HFFc6 (cell line): ENCODE data around the gene CEACAM8. TPM values are rescaled to one million over a fixed set of nuclear protein-coding genes. Genes with fewer than 3 reads are reported as not detected.

Source experiments
- DNase-seq: peaks from one replicate; pipeline ENCODE4 v3.0.0-alpha.2; 2018
- H3K27ac Mint-ChIP-seq: 2 replicates; pipeline ENCODE4 v1.8.0; 2020; ENCODE audit warnings: mild to moderate bottlenecking, mixed read lengths
- H3K27me3 Mint-ChIP-seq: 2 replicates; pipeline ENCODE4 v1.8.0; 2021; ENCODE audit warnings: mild to moderate bottlenecking, moderate library complexity, mixed read lengths; ENCODE audit not compliant: insufficient read depth
- H3K36me3 Mint-ChIP-seq: 2 replicates; pipeline ENCODE4 v1.8.0; 2021; ENCODE audit warnings: low read depth, mixed read lengths
- H3K4me1 Mint-ChIP-seq: 2 replicates; pipeline ENCODE4 v1.8.0; 2020; ENCODE audit warnings: low read depth, mixed read lengths
- H3K4me3 Mint-ChIP-seq: 2 replicates; pipeline ENCODE4 v1.8.0; 2020; ENCODE audit warnings: mild to moderate bottlenecking, moderate library complexity, mixed read lengths
- H3K9me3 Mint-ChIP-seq: 2 replicates; pipeline ENCODE4 v1.8.0; 2020; ENCODE audit warnings: mild to moderate bottlenecking, mixed read lengths
- total RNA-seq, 6 experiments: library from RNA; stranded (reverse); fragmentation: NEBNext Ultra II Directional; extraction: Animal tissue kit (Norgen Biotek cat#: 25700); gene quantifications; 2 replicates in 1 of 6; 3 replicates in 5 of 6; pipeline ENCODE4 v1.2.3, GENCODE V29; 2021
- TF ChIP-seq, protein P1 (sequence below): fragments of 200-600 bp; sonication (generic); IDR thresholded peaks from 2 replicates; pipeline ENCODE4 v1.5.0; 2021; ENCODE audit warnings: antibody characterized with exemption, mild to moderate bottlenecking

Gene CEACAM8
- total RNA-seq, 6 experiments from 2014 or later, result not detected

DNA sequence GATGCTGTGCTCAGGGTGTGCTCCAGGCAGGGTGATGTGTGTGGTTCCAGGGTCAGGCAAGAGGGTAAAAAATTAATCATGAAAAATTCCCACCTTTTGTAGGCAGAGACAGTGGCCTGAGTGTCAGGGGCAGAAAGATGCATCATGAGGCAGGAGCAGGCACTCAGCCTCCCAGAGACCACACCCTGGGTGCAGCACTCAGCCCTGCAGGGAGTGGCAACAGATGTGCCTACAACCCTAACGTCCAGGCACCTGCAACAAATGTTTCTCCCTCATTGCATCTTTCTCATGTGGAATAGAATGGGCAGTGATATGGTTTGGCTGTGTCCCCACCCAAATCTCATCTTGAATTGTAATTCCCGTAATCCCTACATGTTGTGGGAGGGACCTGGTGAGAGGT is 46.8 kb downstream of the CEACAM8 start:
- no peak for DNase-seq
- peaks cover 10% of the 10 kb centered on the region; the same call in 1 of the 2 replicates for H3K36me3 Mint-ChIP-seq
- H3K27me3 Mint-ChIP-seq, result peaks cover 38% of the 10 kb centered on the region
- H3K4me1 Mint-ChIP-seq, result no peaks in the 10 kb centered on the region
- H3K9me3 Mint-ChIP-seq, result peaks cover 24% of the 10 kb centered on the region
- no peak overlapping the region for H3K4me3 Mint-ChIP-seq
- TF ChIP-seq, protein P1, sequence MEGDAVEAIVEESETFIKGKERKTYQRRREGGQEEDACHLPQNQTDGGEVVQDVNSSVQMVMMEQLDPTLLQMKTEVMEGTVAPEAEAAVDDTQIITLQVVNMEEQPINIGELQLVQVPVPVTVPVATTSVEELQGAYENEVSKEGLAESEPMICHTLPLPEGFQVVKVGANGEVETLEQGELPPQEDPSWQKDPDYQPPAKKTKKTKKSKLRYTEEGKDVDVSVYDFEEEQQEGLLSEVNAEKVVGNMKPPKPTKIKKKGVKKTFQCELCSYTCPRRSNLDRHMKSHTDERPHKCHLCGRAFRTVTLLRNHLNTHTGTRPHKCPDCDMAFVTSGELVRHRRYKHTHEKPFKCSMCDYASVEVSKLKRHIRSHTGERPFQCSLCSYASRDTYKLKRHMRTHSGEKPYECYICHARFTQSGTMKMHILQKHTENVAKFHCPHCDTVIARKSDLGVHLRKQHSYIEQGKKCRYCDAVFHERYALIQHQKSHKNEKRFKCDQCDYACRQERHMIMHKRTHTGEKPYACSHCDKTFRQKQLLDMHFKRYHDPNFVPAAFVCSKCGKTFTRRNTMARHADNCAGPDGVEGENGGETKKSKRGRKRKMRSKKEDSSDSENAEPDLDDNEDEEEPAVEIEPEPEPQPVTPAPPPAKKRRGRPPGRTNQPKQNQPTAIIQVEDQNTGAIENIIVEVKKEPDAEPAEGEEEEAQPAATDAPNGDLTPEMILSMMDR, result no peak
- H3K27ac Mint-ChIP-seq, result no peak overlapping the region

DNA sequence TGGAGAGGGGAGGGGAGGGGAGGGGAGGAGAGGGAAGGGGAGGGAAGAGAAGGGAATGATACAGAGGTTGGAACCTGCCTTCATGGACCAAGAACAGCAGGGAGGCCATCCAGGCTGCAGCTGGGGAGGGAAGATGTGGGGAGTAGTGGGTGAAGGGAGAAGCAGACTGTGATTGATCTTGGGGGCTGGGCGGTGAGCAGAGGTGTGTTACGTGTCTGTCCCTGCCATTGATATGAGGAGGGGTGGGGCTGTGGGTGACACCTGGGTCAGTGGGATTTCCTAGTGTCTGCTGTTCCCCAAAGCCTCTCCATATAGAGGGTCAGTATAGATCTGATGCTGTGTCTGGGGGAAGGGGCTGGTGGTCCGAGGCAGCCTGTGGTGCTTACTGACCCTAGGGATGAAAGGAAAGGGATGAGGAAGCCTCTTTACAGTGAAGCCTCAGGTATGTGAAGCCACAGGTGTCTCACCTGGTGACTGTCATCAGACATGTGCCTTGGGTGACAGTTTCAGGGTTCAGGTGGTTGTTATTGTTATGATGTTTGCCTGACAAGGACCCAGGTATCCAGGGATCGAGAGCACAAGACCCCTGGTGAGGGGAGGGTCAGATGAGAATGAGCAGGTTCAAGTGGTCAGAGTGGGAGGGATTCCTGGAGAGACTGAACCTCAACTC is 47.8 kb downstream of the CEACAM8 start:
- no peaks in the 10 kb centered on the region for H3K4me1 Mint-ChIP-seq
- peaks cover 24% of the 10 kb centered on the region for H3K9me3 Mint-ChIP-seq

DNA sequence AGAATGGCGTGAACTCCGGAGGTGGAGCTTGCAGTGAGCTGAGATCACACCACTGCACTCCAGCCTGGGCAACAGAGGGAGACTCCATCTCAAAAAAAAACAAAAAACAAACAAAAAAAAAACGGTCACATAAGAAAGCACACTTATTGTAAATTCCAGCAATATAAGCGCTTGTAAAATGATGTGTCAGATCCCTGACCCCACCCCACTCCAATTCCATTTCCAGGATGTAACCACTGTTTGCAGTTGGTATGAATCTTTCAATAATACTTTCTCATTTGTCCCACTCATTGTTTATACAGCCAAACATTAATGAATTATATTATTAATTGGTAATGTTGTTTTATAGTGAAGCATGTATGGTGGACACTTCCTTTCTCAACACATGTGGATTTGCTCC is 50.6 kb downstream of the CEACAM8 start:
- DNase-seq, result no peak
- H3K27ac Mint-ChIP-seq, result no peak overlapping the region
- H3K9me3 Mint-ChIP-seq, result peaks cover 7% of the 10 kb centered on the region
- H3K36me3 Mint-ChIP-seq, result peaks cover 6% of the 10 kb centered on the region; the same call in 1 of the 2 replicates
- H3K4me3 Mint-ChIP-seq, result no peak overlapping the region
- H3K4me1 Mint-ChIP-seq, result no peaks in the 10 kb centered on the region
- peaks cover 30% of the 10 kb centered on the region for H3K27me3 Mint-ChIP-seq
- TF ChIP-seq, protein P1, result no peak

More for the DNA sequence above, 47.8 kb downstream of the CEACAM8 start:
- TF ChIP-seq, protein P1, result no peak
- peaks cover 10% of the 10 kb centered on the region; the same call in 1 of the 2 replicates for H3K36me3 Mint-ChIP-seq
- H3K27ac Mint-ChIP-seq, result no peak overlapping the region
- no peak for DNase-seq
- no peak overlapping the region for H3K4me3 Mint-ChIP-seq
- peaks cover 43% of the 10 kb centered on the region for H3K27me3 Mint-ChIP-seq

DNA sequence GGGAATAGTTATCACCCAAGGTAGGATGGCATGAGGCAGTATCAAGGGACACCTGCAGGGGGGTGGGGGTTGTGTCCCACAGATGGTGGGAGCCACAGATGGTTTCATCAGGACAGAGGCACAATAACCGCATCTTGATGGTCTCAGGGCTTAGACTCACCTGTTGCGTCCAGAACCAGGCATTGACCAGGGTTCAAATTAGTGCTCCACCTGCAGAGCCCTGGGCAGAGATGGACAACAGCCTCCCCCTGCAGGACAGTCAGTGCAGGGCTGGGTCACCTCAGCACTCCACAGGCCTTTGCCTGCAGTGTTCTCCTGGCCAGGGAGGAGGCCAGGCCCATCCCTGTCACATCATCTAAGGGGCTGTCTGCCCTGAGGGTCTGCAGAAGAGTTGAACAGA is 51.9 kb downstream of the CEACAM8 start:
- no peak for DNase-seq
- Mint-ChIP-seq H3K4me3 (no peak overlapping the region), H3K9me3 (no peaks in the 10 kb centered on the region), H3K36me3 (no peaks in the 10 kb centered on the region), H3K27me3 (peaks cover 27% of the 10 kb centered on the region), H3K4me1 (no peaks in the 10 kb centered on the region), H3K27ac (no peak overlapping the region)
- TF ChIP-seq, protein P1, result peak; percentile 28

DNA sequence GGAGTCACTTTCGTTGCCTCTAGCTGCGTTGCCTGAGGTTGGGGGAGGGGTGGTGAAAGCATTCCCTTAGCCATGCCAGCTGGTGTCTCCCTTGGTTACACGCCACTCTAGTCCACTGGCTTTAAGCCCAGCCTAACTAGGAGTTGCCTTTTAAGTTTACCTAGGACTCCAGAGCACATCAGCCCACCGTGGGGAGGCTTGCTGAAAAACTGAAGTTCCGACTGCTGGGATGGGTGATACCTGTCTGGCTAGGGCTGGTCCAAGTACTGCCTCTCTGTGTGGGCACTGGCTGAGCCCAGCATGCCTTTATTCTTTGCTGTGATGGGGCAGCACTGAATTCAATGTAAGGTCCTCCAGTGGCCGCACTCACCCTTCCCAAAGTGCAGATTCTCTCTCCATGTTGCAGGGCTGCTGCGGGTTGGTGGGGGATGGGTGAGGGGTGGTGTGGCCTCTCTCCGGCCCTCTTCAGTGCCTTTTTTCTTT is 54.6 kb downstream of the CEACAM8 start:
- no peak for DNase-seq
- H3K27ac Mint-ChIP-seq, result no peak overlapping the region

More for the DNA sequence above, 54.6 kb downstream of the CEACAM8 start:
- TF ChIP-seq, protein P1, result no peak
- Mint-ChIP-seq H3K4me1 (no peaks in the 10 kb centered on the region), H3K9me3 (no peaks in the 10 kb centered on the region), H3K36me3 (no peaks in the 10 kb centered on the region), H3K27me3 (peaks cover 22% of the 10 kb centered on the region), H3K4me3 (no peak overlapping the region)
